NCI-H446 (cell line): ENCODE measurements around the gene MAGEA2B.
A peak's percentile ranks its signal among the peaks of the same experiment; 100 is the strongest.
"Not testable (repeated sequence)": the region's sequence is repeated elsewhere in the genome, so short reads cannot be mapped to it uniquely, and the experiment has no call there.

Source experiments
- DNase-seq, 2 experiments: peaks; one replicate each; lab custom pipeline; 2025; lab: John Stamatoyannopoulos, UW

MAGEA2B gene

DNA sequence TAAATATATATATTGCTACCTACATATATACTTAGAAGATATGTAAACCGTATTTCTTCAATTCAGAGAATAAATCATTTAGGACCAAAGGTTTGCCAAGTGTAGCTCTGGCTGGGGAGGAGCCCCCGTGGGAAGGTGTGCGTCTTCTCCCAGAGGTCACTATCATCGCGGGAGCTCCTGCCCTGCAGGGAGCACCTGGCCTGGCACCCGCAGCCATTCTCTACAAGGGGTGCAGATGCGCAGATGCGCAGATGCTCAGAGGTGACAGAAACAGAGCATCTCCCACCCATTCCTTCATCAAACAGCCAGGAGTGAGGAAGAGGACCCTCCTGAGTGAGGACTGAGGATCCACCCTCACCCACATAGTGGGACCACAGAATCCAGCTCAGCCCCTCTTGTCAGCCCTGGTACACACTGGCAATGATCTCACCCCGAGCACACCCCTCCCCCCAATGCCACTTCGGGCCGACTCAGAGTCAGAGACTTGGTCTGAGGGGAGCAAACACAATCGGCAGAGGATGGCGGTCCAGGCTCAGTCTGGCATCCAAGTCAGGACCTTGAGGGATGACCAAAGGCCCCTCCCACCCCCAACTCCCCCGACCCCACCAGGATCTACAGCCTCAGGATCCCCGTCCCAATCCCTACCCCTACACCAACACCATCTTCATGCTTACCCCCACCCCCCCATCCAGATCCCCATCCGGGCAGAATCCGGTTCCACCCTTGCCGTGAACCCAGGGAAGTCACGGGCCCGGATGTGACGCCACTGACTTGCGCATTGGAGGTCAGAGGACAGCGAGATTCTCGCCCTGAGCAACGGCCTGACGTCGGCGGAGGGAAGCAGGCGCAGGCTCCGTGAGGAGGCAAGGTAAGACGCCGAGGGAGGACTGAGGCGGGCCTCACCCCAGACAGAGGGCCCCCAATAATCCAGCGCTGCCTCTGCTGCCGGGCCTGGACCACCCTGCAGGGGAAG lies at the start of gene MAGEA2B:
Gene MAGEA2B (plus strand): TSS at position 814 of the 973 bp plus-strand sequence. CDS start 2,479 bp downstream, outside the sequence.
- DNase-seq = not testable (repeated sequence)

- DNase-seq = no peak
These were observed 40.3 kb upstream of the MAGEA2B start for GRCh38 chrX:152674135-152674534.

DNA sequence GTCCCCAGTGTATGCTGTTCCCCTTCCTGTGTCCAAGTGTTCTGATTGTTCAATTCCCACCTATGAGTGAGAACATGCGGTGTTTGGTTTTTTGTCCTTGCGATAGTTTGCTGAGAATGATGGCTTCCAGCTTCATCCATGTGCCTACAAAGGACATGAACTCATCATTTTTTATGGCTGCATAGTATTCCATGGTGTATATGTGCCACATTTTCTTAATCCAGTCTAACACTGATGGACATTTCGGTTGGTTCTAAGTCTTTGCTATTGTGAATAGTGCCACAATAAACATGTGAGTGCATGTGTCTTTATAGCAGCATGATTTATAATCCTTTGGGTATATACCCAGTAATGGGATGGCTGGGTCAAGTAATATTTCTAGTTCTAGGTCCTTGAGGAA lies 39.8 kb upstream of the MAGEA2B start:
- not testable (repeated sequence) for DNase-seq

- DNase-seq = not testable (repeated sequence)
These were observed 33.4 kb upstream of the MAGEA2B start for GRCh38 chrX:152681012-152681411.

DNA sequence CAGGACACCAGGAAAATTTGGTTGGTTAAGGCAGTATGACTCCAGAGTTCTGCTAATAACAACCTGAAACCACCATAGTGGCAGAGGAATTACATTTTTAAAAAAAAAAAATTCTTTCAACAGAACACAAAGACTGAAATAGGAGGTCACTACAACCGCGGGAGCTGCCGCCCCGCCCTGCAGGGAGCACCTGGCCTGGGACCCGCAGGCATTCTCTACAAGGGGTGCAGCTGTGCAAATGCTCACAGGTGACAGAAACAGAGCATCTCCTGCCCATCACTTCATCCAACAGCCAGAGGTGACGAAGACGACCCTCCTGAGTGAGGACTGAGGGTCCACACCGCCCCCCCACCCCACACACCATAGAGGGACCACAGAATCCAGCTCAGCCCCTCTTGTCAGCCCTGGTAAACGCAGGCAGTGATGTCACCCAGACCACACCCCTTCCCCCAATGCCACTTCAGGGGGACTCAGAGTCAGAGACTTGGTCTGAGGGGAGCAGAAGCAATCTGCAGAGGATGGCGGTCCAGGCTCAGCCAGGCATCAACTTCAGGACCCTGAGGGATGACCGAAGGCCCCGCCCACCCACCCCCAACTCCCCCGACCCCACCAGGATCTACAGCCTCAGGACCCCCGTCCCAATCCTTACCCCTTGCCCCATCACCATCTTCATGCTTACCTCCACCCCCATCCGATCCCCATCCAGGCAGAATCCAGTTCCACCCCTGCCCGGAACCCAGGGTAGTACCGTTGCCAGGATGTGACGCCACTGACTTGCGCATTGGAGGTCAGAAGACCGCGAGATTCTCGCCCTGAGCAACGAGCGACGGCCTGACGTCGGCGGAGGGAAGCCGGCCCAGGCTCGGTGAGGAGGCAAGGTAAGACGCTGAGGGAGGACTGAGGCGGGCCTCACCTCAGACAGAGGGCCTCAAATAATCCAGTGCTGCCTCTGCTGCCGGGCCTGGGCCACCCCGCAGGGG lies 16.2 kb upstream of the MAGEA2B start, which contains the start of gene MAGEA3:
Gene MAGEA3 (plus strand): TSS at position 843 of the 980 bp plus-strand sequence. CDS start 2,039 bp downstream, outside the sequence.
- DNase-seq = not testable (repeated sequence)

- not testable (repeated sequence) for DNase-seq
These were observed 14.0 kb upstream of the MAGEA2B start for GRCh38 chrX:152700390-152700789.

- DNase-seq = not testable (repeated sequence)
These were observed 7.9 kb upstream of the MAGEA2B start for GRCh38 chrX:152706500-152706899.

GRCh38 chrX:152709173-152709572 lies 5.3 kb upstream of the MAGEA2B start, which contains the start of gene CSAG2:
TSS of gene CSAG2 (minus strand) at chrX:152709273. CDS start at chrX:152709112, 161 bp downstream.
- not testable (repeated sequence) for DNase-seq

DNA sequence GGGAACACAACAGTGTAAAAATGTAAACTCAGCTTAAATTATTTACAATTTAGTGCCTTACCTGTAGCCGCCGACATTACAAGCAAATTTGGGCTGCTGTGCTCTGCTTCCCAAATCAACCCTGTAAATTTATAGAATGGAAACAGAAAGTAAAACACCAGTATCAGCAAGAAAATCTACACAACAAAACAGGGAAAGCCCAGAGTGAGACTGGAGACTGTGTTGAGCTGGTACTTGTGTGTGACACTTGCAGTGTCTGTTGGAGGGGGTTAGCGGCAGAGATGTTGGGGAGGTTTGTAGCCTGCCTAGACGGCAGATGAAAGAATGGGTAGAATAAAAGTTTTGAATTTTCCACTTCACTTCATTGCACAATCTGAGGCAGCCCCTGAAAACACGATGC lies 1.2 kb upstream of the MAGEA2B start:
- DNase-seq = not testable (repeated sequence)

GRCh38 chrX:152725409-152725808 lies 11.0 kb downstream of the MAGEA2B start:
- DNase-seq = no peak

GRCh38 chrX:152733261-152733975 lies 19.0 kb downstream of the MAGEA2B start, which contains the start of the genes CSAG1 and MAGEA12:
TSS of gene CSAG1 (minus strand) at chrX:152733721. CDS start at chrX:152732460, 1,261 bp downstream.
TSS of gene MAGEA12 (plus strand) at chrX:152733757. CDS start at chrX:152736162, 2,405 bp downstream.
- peak; percentile 56 to 85 for DNase-seq

- DNase-seq = not testable (repeated sequence)
These were observed 19.9 kb downstream of the MAGEA2B start for GRCh38 chrX:152734143-152734858.

GRCh38 chrX:152735101-152735500 lies 20.7 kb downstream of the MAGEA2B start:
- no peak for DNase-seq

- no peak for DNase-seq
These were observed 21.6 kb downstream of the MAGEA2B start for GRCh38 chrX:152735860-152736511.

DNA sequence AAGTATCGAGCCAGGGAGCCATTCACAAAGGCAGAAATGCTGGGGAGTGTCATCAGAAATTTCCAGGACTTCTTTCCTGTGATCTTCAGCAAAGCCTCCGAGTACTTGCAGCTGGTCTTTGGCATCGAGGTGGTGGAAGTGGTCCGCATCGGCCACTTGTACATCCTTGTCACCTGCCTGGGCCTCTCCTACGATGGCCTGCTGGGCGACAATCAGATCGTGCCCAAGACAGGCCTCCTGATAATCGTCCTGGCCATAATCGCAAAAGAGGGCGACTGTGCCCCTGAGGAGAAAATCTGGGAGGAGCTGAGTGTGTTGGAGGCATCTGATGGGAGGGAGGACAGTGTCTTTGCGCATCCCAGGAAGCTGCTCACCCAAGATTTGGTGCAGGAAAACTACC lies 22.1 kb downstream of the MAGEA2B start:
- DNase-seq = not testable (repeated sequence)

- DNase-seq = no peak
These were observed 24.1 kb downstream of the MAGEA2B start for GRCh38 chrX:152738560-152738959.

GRCh38 chrX:152753686-152754650 lies 39.5 kb downstream of the MAGEA2B start, which contains the start of gene MAGEA2:
TSS of gene MAGEA2 (minus strand) at chrX:152753842. CDS start at chrX:152751363, 2,479 bp downstream.
- not testable (repeated sequence) for DNase-seq

GRCh38 chrX:152754871-152755270 lies 40.4 kb downstream of the MAGEA2B start:
- not testable (repeated sequence) for DNase-seq
